PC-9 (cell line): ENCODE measurements around the gene SNF8. TPM values are rescaled to one million over a fixed set of nuclear protein-coding genes. Genes with fewer than 3 reads are reported as not detected.
A peak's percentile ranks its signal among the peaks of the same experiment; 100 is the strongest.

Source experiments
- BruUV-seq: library from RNA; stranded (reverse); fragments of 400-500 nt; replicated peaks from 2 replicates; lab custom pipeline; 2021; lab: Mats Ljungman, UMichigan
- CTCF ChIA-PET: fragments of 300-600 bp; sonication (Branson Sonifier 250); formaldehyde crosslinking; loops from one replicate; lab custom pipeline; 2022; ENCODE audit warnings: antibody characterized with exemption; lab: Charles Lee
- POLR2A ChIA-PET: fragments of 300-600 bp; sonication (Branson Sonifier 250); formaldehyde crosslinking; loops from one replicate; lab custom pipeline; 2022; ENCODE audit warnings: antibody characterized with exemption; ENCODE audit not compliant: unreplicated experiment; lab: Charles Lee
- DNase-seq, 2 experiments: peaks; one replicate each; pipeline versions ENCODE4 v3.0.0 to v3.0.0-alpha.2; 2015 to 2022; ENCODE audit warnings: mixed read lengths in 1 of 2
- H2AFZ ChIP-seq: fragments of 200-600 bp; sonication (generic); 2 replicates; pipeline ENCODE4 v1.8.1; 2017; ENCODE audit warnings: antibody characterized with exemption
- H3F3A ChIP-seq: fragments of 200-600 bp; sonication (generic); 2 replicates; pipeline ENCODE4 v1.8.1; 2017; ENCODE audit warnings: antibody characterized with exemption, mild to moderate bottlenecking, low read depth; ENCODE audit not compliant: insufficient read depth
- H3K27ac ChIP-seq: fragments of 200-600 bp; sonication (generic); 2 replicates; pipeline ENCODE4 v1.6.1; 2016; ENCODE audit warnings: mixed run types
- H3K27me3 ChIP-seq: fragments of 200-600 bp; sonication (generic); 2 replicates; pipeline ENCODE4 v1.6.1; 2016; ENCODE audit warnings: low read depth, mixed run types; ENCODE audit not compliant: insufficient read depth
- H3K36me3 ChIP-seq: fragments of 200-600 bp; sonication (generic); 2 replicates; pipeline ENCODE4 v1.6.1; 2016; ENCODE audit warnings: low read depth, mixed run types
- H3K4me1 ChIP-seq: fragments of 200-600 bp; sonication (generic); replicated peaks from 2 replicates; pipeline ENCODE4 v1.6.1; 2016; ENCODE audit warnings: mixed run types; ENCODE audit not compliant: insufficient read depth
- H3K4me2 ChIP-seq: fragments of 200-600 bp; sonication (generic); 2 replicates; pipeline ENCODE4 v1.6.1; 2017; ENCODE audit warnings: mixed run types
- H3K4me3 ChIP-seq: fragments of 200-600 bp; sonication (generic); 2 replicates; pipeline ENCODE4 v1.6.1; 2016; ENCODE audit warnings: mixed run types
- H3K79me2 ChIP-seq: fragments of 200-600 bp; sonication (generic); 2 replicates; pipeline ENCODE4 v1.6.1; 2017; ENCODE audit warnings: low read depth, mixed run types
- H3K9me2 ChIP-seq: fragments of 200-600 bp; sonication (generic); 2 replicates; pipeline ENCODE4 v1.8.1; 2017; ENCODE audit warnings: mild to moderate bottlenecking; ENCODE audit not compliant: insufficient read depth
- H3K9me3 ChIP-seq: fragments of 200-600 bp; sonication (generic); 2 replicates; pipeline ENCODE4 v1.8.1; 2016; ENCODE audit warnings: low read depth; ENCODE audit not compliant: insufficient read depth
- H4K20me1 ChIP-seq: fragments of 200-600 bp; sonication (generic); 2 replicates; pipeline ENCODE4 v1.8.1; 2017; ENCODE audit not compliant: insufficient read depth
- EZH2 ChIP-seq: fragments of 200-600 bp; sonication (generic); IDR thresholded peaks from 2 replicates; pipeline ENCODE4 v1.8.0; 2017; ENCODE audit warnings: antibody characterized with exemption, low read depth
- intact Hi-C: fragments of 100-400 bp; cut with micrococcal nuclease; formaldehyde crosslinking; loops from one replicate; pipeline ENCODE4 v1.10.0; 2022; ENCODE audit not compliant: unreplicated experiment
- total RNA-seq: library from RNA; stranded (reverse); gene quantifications from 2 replicates; pipeline ENCODE4 v1.2.3, GENCODE V29; 2021
- TF ChIP-seq, protein P1 (sequence below): fragments of 200-600 bp; sonication (generic); conservative IDR thresholded peaks from 2 replicates; pipeline ENCODE4 v1.6.1; 2017; ENCODE audit warnings: mixed run types, antibody characterized with exemption, mild to moderate bottlenecking, moderate library complexity

The SNF8 gene
- total RNA-seq, 1 experiment from 2014 or later, result 103 TPM

- Histone ChIP-seq H3K9me3 (no peaks in the 10 kb centered on the region), H3K4me2 (peak overlapping the region; percentile 69), H3K9me2 (no peaks in the 10 kb centered on the region), H4K20me1 (no peaks in the 10 kb centered on the region), H3K79me2 (no peaks in the 10 kb centered on the region), H3K4me1 (peaks cover 18% of the 10 kb centered on the region), H2AFZ (peak overlapping the region; percentile 69; the same call in 1 of the 2 replicates), H3K27ac (no peak overlapping the region), H3K36me3 (no peaks in the 10 kb centered on the region), H3K4me3 (peak overlapping the region; percentile 16; the same call in 1 of the 2 replicates), H3F3A (peaks cover 11% of the 10 kb centered on the region; the same call in 1 of the 2 replicates), H3K27me3 (no peaks in the 10 kb centered on the region)
- peak; percentile 46 to 62 for DNase-seq
- TF ChIP-seq EZH2, result no peak
- TF ChIP-seq, protein P1, sequence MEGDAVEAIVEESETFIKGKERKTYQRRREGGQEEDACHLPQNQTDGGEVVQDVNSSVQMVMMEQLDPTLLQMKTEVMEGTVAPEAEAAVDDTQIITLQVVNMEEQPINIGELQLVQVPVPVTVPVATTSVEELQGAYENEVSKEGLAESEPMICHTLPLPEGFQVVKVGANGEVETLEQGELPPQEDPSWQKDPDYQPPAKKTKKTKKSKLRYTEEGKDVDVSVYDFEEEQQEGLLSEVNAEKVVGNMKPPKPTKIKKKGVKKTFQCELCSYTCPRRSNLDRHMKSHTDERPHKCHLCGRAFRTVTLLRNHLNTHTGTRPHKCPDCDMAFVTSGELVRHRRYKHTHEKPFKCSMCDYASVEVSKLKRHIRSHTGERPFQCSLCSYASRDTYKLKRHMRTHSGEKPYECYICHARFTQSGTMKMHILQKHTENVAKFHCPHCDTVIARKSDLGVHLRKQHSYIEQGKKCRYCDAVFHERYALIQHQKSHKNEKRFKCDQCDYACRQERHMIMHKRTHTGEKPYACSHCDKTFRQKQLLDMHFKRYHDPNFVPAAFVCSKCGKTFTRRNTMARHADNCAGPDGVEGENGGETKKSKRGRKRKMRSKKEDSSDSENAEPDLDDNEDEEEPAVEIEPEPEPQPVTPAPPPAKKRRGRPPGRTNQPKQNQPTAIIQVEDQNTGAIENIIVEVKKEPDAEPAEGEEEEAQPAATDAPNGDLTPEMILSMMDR, result no peak
- BruUV-seq, result TSS peak; percentile 93
- intact Hi-C loops, result no loop called here
- CTCF ChIA-PET, result no interaction called here
- POLR2A ChIA-PET, result interaction anchor here (0.6 kb wide), 1 partner anchor 386 kb away, joined by 4 read pairs; no protein-coding TSS in a partner anchor
Observed at GRCh38 chr17:48961516-48962233, 17.0 kb upstream of the SNF8 start.

- intact Hi-C loops, result no loop called here
- no TSS peak for BruUV-seq
- Histone ChIP-seq H3F3A (peaks cover 11% of the 10 kb centered on the region; the same call in 1 of the 2 replicates), H3K4me1 (peaks cover 18% of the 10 kb centered on the region), H2AFZ (no peak overlapping the region), H4K20me1 (no peaks in the 10 kb centered on the region), H3K27ac (no peak overlapping the region), H3K27me3 (no peaks in the 10 kb centered on the region), H3K4me2 (peak overlapping the region; percentile 69), H3K79me2 (no peaks in the 10 kb centered on the region), H3K9me2 (no peaks in the 10 kb centered on the region), H3K4me3 (no peak overlapping the region), H3K9me3 (no peaks in the 10 kb centered on the region), H3K36me3 (no peaks in the 10 kb centered on the region)
- TF ChIP-seq, protein P1, result no peak
- TF ChIP-seq EZH2, result no peak
- CTCF ChIA-PET, result interaction anchor here (0.5 to 0.6 kb wide), 2 partner anchors 36 to 52 kb away, joined by 3 to 14 read pairs; partner anchors contain the start of gene IGF2BP1
- DNase-seq, result no peak
- POLR2A ChIA-PET, result interaction anchor here (0.6 kb wide), 2 partner anchors 11 to 386 kb away, joined by 4 to 5 read pairs; no protein-coding TSS in a partner anchor
Observed at GRCh38 chr17:48960834-48961515, 16.3 kb upstream of the SNF8 start.

DNA sequence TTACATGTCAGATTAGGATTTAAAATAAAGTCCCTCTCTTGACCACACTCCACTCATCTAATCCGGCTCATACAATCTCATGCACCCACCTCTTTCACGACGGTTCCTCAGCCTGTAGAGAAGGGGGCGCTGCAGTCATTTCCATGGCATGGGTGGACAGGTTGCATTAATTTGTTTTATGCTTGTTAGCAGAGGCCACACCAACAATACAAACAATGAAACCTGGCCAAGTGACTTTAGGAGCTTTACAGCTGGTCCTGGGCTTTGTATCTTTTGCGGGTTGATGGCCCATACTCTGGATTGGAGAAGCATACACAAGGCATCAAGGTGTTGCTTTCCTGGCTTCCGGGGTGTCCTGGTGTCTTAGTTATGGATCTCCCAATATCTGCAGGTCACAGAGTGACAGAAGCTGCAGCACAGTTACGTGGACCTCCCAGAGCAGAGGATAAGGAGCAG, 9.7 kb upstream of the SNF8 start:
- CTCF ChIA-PET, result interaction anchor here (0.7 to 0.8 kb wide), 2 partner anchors 46 to 78 kb away, joined by 3 read pairs; no protein-coding TSS in a partner anchor
- POLR2A ChIA-PET, result no interaction called here
- TF ChIP-seq EZH2, result no peak
- TF ChIP-seq, protein P1, result peak; percentile 84
- no peak overlapping the region for H3K4me2 ChIP-seq
- no peak overlapping the region for H2AFZ ChIP-seq
- H3K9me2 ChIP-seq, result no peaks in the 10 kb centered on the region
- intact Hi-C loops, result loop anchor here (1.0 to 5.0 kb wide), 2 partner anchors 43 to 78 kb away; partner anchors contain the start of gene IGF2BP1
- peaks cover 13% of the 10 kb centered on the region; the same call in 1 of the 2 replicates for H3F3A ChIP-seq
- no peaks in the 10 kb centered on the region for H3K79me2 ChIP-seq
- H3K27ac ChIP-seq, result no peak overlapping the region
- H3K9me3 ChIP-seq, result no peaks in the 10 kb centered on the region
- H3K4me1 ChIP-seq, result peaks cover 5% of the 10 kb centered on the region
- H3K4me3 ChIP-seq, result no peak overlapping the region
- no peaks in the 10 kb centered on the region for H3K27me3 ChIP-seq
- no peaks in the 10 kb centered on the region for H3K36me3 ChIP-seq
- no TSS peak for BruUV-seq
- H4K20me1 ChIP-seq, result no peaks in the 10 kb centered on the region
- DNase-seq, result peak; percentile 59 to 61
